IMR-90 (cell line): ENCODE data around the gene AMIGO3. TPM values are rescaled to one million over a fixed set of nuclear protein-coding genes. Genes with fewer than 3 reads are reported as not detected.

Source experiments
- ATAC-seq: fragments of 200-7000 bp; cut with Tn5 transposase; 2 replicates; pipeline ENCODE4 v1.9.1; 2020; ENCODE audit warnings: low read depth, mild to moderate bottlenecking, moderate library complexity
- BruUV-seq: library from RNA; stranded (reverse); fragments of 400-500 nt; replicated peaks from 2 replicates; lab custom pipeline; 2021; lab: Mats Ljungman, UMichigan
- CTCF ChIA-PET: fragments of 300-600 bp; formaldehyde crosslinking; extraction: SDS; loops from one replicate; lab custom pipeline; 2021; ENCODE audit warnings: antibody characterized with exemption; lab: Yijun Ruan, JAX
- POLR2A ChIA-PET: fragments of 300-600 bp; sonication (Branson Sonifier 250); formaldehyde crosslinking; loops from one replicate; lab custom pipeline; 2022; ENCODE audit warnings: antibody characterized with exemption; ENCODE audit not compliant: unreplicated experiment; lab: Charles Lee
- DNase-seq: peaks from one replicate; pipeline ENCODE4 v3.0.0; 2013
- H2AFZ ChIP-seq: replicated peaks from 2 replicates; pipeline ENCODE3; 2013; ENCODE audit warnings: low read length, mild to moderate bottlenecking; ENCODE audit not compliant: poor library complexity
- H2AK5ac ChIP-seq: 2 replicates; pipeline ENCODE4 v1.6.1; 2013; ENCODE audit warnings: low read depth, low read length, inconsistent platforms
- H2AK9ac ChIP-seq: replicated peaks from 2 replicates; pipeline ENCODE3; 2013; ENCODE audit warnings: mild to moderate bottlenecking, low read depth, low read length, moderate library complexity; ENCODE audit not compliant: poor library complexity
- H2BK120ac ChIP-seq: 2 replicates; pipeline ENCODE4 v1.6.1; 2013; ENCODE audit warnings: low read depth, low read length, inconsistent platforms
- H2BK15ac ChIP-seq: 3 replicates; pipeline ENCODE4 v1.6.1; 2013; ENCODE audit warnings: low read depth, low read length, inconsistent platforms
- H2BK20ac ChIP-seq: 2 replicates; pipeline ENCODE4 v1.6.1; 2013; ENCODE audit warnings: low read depth, mild to moderate bottlenecking, inconsistent platforms, low read length, moderate library complexity
- H2BK5ac ChIP-seq: 2 replicates; pipeline ENCODE4 v1.6.1; 2013; ENCODE audit warnings: mild to moderate bottlenecking, low read depth, low read length, inconsistent platforms; ENCODE audit not compliant: poor library complexity, severe bottlenecking
- H3K14ac ChIP-seq: replicated peaks from 2 replicates; pipeline ENCODE4 v1.6.1; 2013; ENCODE audit warnings: low read depth, low read length, inconsistent platforms
- H3K18ac ChIP-seq: 2 replicates; pipeline ENCODE4 v1.6.1; 2013; ENCODE audit warnings: low read depth, low read length, control low read depth
- H3K23ac ChIP-seq: 2 replicates; pipeline ENCODE4 v1.6.1; 2013; ENCODE audit warnings: low read depth, low read length, inconsistent platforms
- H3K27ac ChIP-seq: 2 replicates; pipeline ENCODE4 v1.5.1; 2013; ENCODE audit warnings: mild to moderate bottlenecking, control low read depth, low read length; ENCODE audit not compliant: insufficient read depth
- H3K27me3 ChIP-seq: 2 replicates; pipeline ENCODE4 v1.6.1; 2013; ENCODE audit warnings: low read length; ENCODE audit not compliant: control insufficient read depth, insufficient read depth
- H3K36me3 ChIP-seq: 2 replicates; pipeline ENCODE4 v1.6.1; 2013; ENCODE audit warnings: low read length, mixed read lengths; ENCODE audit not compliant: control insufficient read depth, insufficient read depth
- H3K4ac ChIP-seq: 2 replicates; pipeline ENCODE4 v1.6.1; 2013; ENCODE audit warnings: low read depth, low read length, inconsistent platforms
- H3K4me1 ChIP-seq: 2 replicates; pipeline ENCODE4 v1.6.1; 2013; ENCODE audit warnings: low read length, mixed read lengths; ENCODE audit not compliant: control insufficient read depth, insufficient read depth
- H3K4me2 ChIP-seq: 2 replicates; pipeline ENCODE4 v1.6.1; 2013; ENCODE audit warnings: low read depth, mild to moderate bottlenecking, control low read depth, low read length, moderate library complexity
- H3K4me3 ChIP-seq: 2 replicates; pipeline ENCODE4 v1.5.1; 2013; ENCODE audit warnings: low read depth, mild to moderate bottlenecking, control low read depth, low read length, moderate library complexity; ENCODE audit not compliant: insufficient read depth
- H3K56ac ChIP-seq: 2 replicates; pipeline ENCODE4 v1.6.1; 2013; ENCODE audit warnings: low read length, inconsistent platforms; ENCODE audit not compliant: insufficient read depth; ENCODE audit errors: extremely low read depth
- H3K79me1 ChIP-seq, 2 experiments: 2 replicates each; pipeline ENCODE4 v1.6.1; 2013; ENCODE audit warnings: low read length in 2 of 2, inconsistent platforms in 1 of 2, low read depth in 1 of 2
- H3K9ac ChIP-seq: 2 replicates; pipeline ENCODE4 v1.6.1; 2013; ENCODE audit warnings: low read depth, low read length, control low read depth
- H3K9me1 ChIP-seq: 2 replicates; pipeline ENCODE4 v1.6.1; 2013; ENCODE audit warnings: low read length, inconsistent platforms; ENCODE audit not compliant: insufficient read depth
- H3K9me3 ChIP-seq: 2 replicates; pipeline ENCODE4 v1.6.1; 2013; ENCODE audit warnings: low read length; ENCODE audit not compliant: control insufficient read depth, insufficient read depth
- H4K20me1 ChIP-seq: 2 replicates; pipeline ENCODE4 v1.6.1; 2013; ENCODE audit warnings: low read length, inconsistent platforms; ENCODE audit not compliant: insufficient read depth
- H4K5ac ChIP-seq: 2 replicates; pipeline ENCODE4 v1.6.1; 2013; ENCODE audit warnings: mild to moderate bottlenecking, low read depth, low read length, control low read depth
- H4K8ac ChIP-seq, 2 experiments: 2 replicates each; pipeline ENCODE4 v1.6.1; 2013; ENCODE audit warnings: low read depth in 2 of 2, low read length in 2 of 2, control low read depth in 1 of 2, inconsistent platforms in 1 of 2
- H4K91ac ChIP-seq: 2 replicates; pipeline ENCODE4 v1.6.1; 2013; ENCODE audit warnings: low read depth, low read length, inconsistent platforms; ENCODE audit not compliant: insufficient read depth
- MAZ ChIP-seq: IDR thresholded peaks from 2 replicates; pipeline ENCODE4 v1.6.1; 2012; ENCODE audit warnings: low read depth, mild to moderate bottlenecking, low read length, improper control_type of control experiment, moderate library complexity, borderline replicate concordance
- MXI1 ChIP-seq: IDR thresholded peaks from 2 replicates; pipeline ENCODE4 v1.6.1; 2012; ENCODE audit warnings: low read depth, mild to moderate bottlenecking, low read length, moderate library complexity, borderline replicate concordance
- SMC3 ChIP-seq: fragments of 150-350 bp; IDR thresholded peaks from 2 replicates; pipeline ENCODE4 v1.6.1; 2016; ENCODE audit warnings: low read depth, mild to moderate bottlenecking, antibody characterized with exemption, low read length, moderate library complexity
- WGBS, 2 experiments: methylation state at CpG; one replicate each; pipeline versions ENCODE4 v1.1.5 to v1.1.7; 2013; ENCODE audit warnings: missing lambda C conversion rate in 2 of 2; ENCODE audit not compliant: insufficient read length in 1 of 2; ENCODE audit errors: extremely low coverage in 2 of 2; 5-methylcytosine and 5-hydroxymethylcytosine counted together
- dilution Hi-C: fragments of 300-500 bp; cut with HindIII; formaldehyde crosslinking; loops from one replicate; pipeline ENCODE4 v1.14.3; 2018; ENCODE audit warnings: low sequenced_read_pairs; ENCODE audit not compliant: unreplicated experiment
- in situ Hi-C: fragments of 300-500 bp; cut with MboI; formaldehyde crosslinking; loops from 3 replicates; pipeline ENCODE4 v1.14.3; 2019; ENCODE audit warnings: low sequenced_read_pairs, inconsistent platforms, mixed read lengths
- intact Hi-C: fragments of 100-400 bp; cut with micrococcal nuclease; formaldehyde crosslinking; loops from 2 replicates; pipeline ENCODE4 v1.10.0; 2022
- polyA plus RNA-seq, 3 experiments: library from polyadenylated mRNA; depleted of rRNA; stranded (reverse); fragments of >200 nt; gene quantifications; 2 replicates each; pipeline ENCODE4 v1.2.3, GENCODE V29; 2012; ENCODE audit warnings: low replicate concordance in 1 of 3
- total RNA-seq: library from RNA; depleted of rRNA; stranded (reverse); fragments of >200 nt; gene quantifications from 2 replicates; pipeline ENCODE4 v1.2.3, GENCODE V29; 2012
- TF ChIP-seq, protein P1 (sequence below): conservative IDR thresholded peaks from 2 replicates; pipeline ENCODE4 v1.5.1; 2012; ENCODE audit warnings: mild to moderate bottlenecking, low read depth, low read length, improper control_type of control experiment

AMIGO3 gene
- total and polyA plus RNA-seq, 2 of the 4 experiments (the other 2 are of a cell fraction), result 1.5 TPM; not detected in 1

- H2BK20ac ChIP-seq, result no peak within 1 kb of the TSS
- H3K14ac ChIP-seq, result peak within 1 kb of the TSS; percentile 68
- peak; percentile 89 for DNase-seq
- dilution Hi-C loops (no loop called here), in situ Hi-C loops (no loop called here), intact Hi-C loops (no loop called here)
- H2AK5ac ChIP-seq, result peak within 1 kb of the TSS; percentile 94
- H2BK15ac ChIP-seq, result no peak within 1 kb of the TSS
- no peaks in the 10 kb centered on the region for H4K20me1 ChIP-seq
- peak; percentile 83 for ATAC-seq
- H3K9me3 ChIP-seq, result no peaks in the 10 kb centered on the region
- H3K9me1 ChIP-seq, result no peaks in the 10 kb centered on the region
- H3K4me2 ChIP-seq, result peak within 1 kb of the TSS; percentile 80
- H3K56ac ChIP-seq, result peak within 1 kb of the TSS; percentile 55
- H3K4me3 ChIP-seq, result peak within 1 kb of the TSS; percentile 79
- H2BK5ac ChIP-seq, result peak within 1 kb of the TSS; percentile 69
- TF ChIP-seq MAZ (peak; percentile 68; the same call in 1 of the 2 replicates), MXI1 (0 out of 2 replicates have a peak, but pooled peaks have one; percentile 26), SMC3 (no peak)
- TF ChIP-seq, protein P1, sequence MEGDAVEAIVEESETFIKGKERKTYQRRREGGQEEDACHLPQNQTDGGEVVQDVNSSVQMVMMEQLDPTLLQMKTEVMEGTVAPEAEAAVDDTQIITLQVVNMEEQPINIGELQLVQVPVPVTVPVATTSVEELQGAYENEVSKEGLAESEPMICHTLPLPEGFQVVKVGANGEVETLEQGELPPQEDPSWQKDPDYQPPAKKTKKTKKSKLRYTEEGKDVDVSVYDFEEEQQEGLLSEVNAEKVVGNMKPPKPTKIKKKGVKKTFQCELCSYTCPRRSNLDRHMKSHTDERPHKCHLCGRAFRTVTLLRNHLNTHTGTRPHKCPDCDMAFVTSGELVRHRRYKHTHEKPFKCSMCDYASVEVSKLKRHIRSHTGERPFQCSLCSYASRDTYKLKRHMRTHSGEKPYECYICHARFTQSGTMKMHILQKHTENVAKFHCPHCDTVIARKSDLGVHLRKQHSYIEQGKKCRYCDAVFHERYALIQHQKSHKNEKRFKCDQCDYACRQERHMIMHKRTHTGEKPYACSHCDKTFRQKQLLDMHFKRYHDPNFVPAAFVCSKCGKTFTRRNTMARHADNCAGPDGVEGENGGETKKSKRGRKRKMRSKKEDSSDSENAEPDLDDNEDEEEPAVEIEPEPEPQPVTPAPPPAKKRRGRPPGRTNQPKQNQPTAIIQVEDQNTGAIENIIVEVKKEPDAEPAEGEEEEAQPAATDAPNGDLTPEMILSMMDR, result peak; percentile 43
- POLR2A ChIA-PET, result no interaction called here
- H3K27me3 ChIP-seq, result no peaks in the 10 kb centered on the region
- H3K27ac ChIP-seq, result peak within 1 kb of the TSS; percentile 84
- 0 out of 2 replicates have a peak within 1 kb of the TSS, but pooled peaks have one; percentile 22 for H3K18ac ChIP-seq
- H2BK120ac ChIP-seq, result 0 out of 2 replicates have a peak within 1 kb of the TSS, but pooled peaks have one; percentile 20
- peaks cover under 1 to 28% of the 10 kb centered on the region in 2 experiments for H3K79me1 ChIP-seq
- peak within 1 kb of the TSS; percentile 96 to 98 for H4K8ac ChIP-seq
- no TSS peak for BruUV-seq
- H2AK9ac ChIP-seq, result peak within 1 kb of the TSS; percentile 65
- H4K91ac ChIP-seq, result peak within 1 kb of the TSS; percentile 66
- WGBS, 2 experiments, result 2% methylated on average over 35 of the region's 66 CpGs; no CpG with 5 or more reads in 1 of the 2 experiments
- H4K5ac ChIP-seq, result peak within 1 kb of the TSS; percentile 92
- peak within 1 kb of the TSS; percentile 93 for H2AFZ ChIP-seq
- peak within 1 kb of the TSS; percentile 89 for H3K9ac ChIP-seq
- H3K23ac ChIP-seq, result peak within 1 kb of the TSS; percentile 67; the same call in 1 of the 2 replicates
- peak within 1 kb of the TSS; percentile 93 for H3K4ac ChIP-seq
- peaks cover 4% of the 10 kb centered on the region for H3K36me3 ChIP-seq
- CTCF ChIA-PET, result no interaction called here
- H3K4me1 ChIP-seq, result peaks cover 2% of the 10 kb centered on the region; the same call in 1 of the 2 replicates
These were observed 30.2 kb downstream of the AMIGO3 start, which contains the start of the genes MST1 and RNF123 for GRCh38 chr3:49689046-49689907. MST1 (minus strand) TSS chr3:49689474; CDS start chr3:49688691, 783 bp downstream. RNF123 (plus strand) TSS chr3:49689557; CDS start chr3:49691166, 1,609 bp downstream.
